OCI-LY1 (cell line): ENCODE measurements around the gene TM4SF18.

ENCODE experiments used
- H2AFZ ChIP-seq: fragments of 200-600 bp; sonication (generic), shearing (Covaris generic); 2 replicates; pipeline ENCODE4 v1.6.0; 2014; ENCODE audit warnings: antibody characterized with exemption, mild to moderate bottlenecking, low read length
- H3F3A ChIP-seq: fragments of 200-600 bp; sonication (generic), shearing (Covaris generic); 2 replicates; pipeline ENCODE4 v1.6.0; 2014; ENCODE audit warnings: mild to moderate bottlenecking, antibody characterized with exemption, low read length, moderate library complexity; ENCODE audit not compliant: insufficient read depth
- H3K27ac ChIP-seq: fragments of 200-600 bp; sonication (generic); 2 replicates; pipeline ENCODE4 v1.5.1; 2014; ENCODE audit warnings: low read length, mixed run types, mild to moderate bottlenecking, low read depth; ENCODE audit not compliant: poor library complexity, severe bottlenecking
- H3K27me3 ChIP-seq: fragments of 200-600 bp; sonication (generic); 2 replicates; pipeline ENCODE4 v1.6.0; 2014; ENCODE audit warnings: antibody characterized with exemption, mild to moderate bottlenecking, low read length, moderate library complexity; ENCODE audit not compliant: insufficient read depth
- H3K36me3 ChIP-seq: fragments of 200-600 bp; sonication (generic); 2 replicates; pipeline ENCODE4 v1.6.1; 2014; ENCODE audit warnings: mild to moderate bottlenecking, antibody characterized with exemption, low read length, moderate library complexity, mixed read lengths; ENCODE audit not compliant: insufficient read depth
- H3K4me1 ChIP-seq: fragments of 200-600 bp; sonication (generic); 2 replicates; pipeline ENCODE4 v1.5.1; 2014; ENCODE audit warnings: mild to moderate bottlenecking, low read length, moderate library complexity; ENCODE audit not compliant: insufficient read depth, severe bottlenecking
- H3K4me2 ChIP-seq: fragments of 200-600 bp; sonication (generic), shearing (Covaris generic); 2 replicates; pipeline ENCODE4 v1.6.1; 2014; ENCODE audit warnings: low read length
- H3K4me3 ChIP-seq: fragments of 200-600 bp; sonication (generic); 2 replicates; pipeline ENCODE4 v1.5.1; 2014; ENCODE audit warnings: low read length, low read depth, mild to moderate bottlenecking, mixed read lengths; ENCODE audit not compliant: poor library complexity, severe bottlenecking
- H3K79me2 ChIP-seq: fragments of 200-600 bp; shearing (Covaris generic); 2 replicates; pipeline ENCODE4 v1.6.1; 2016; ENCODE audit warnings: mixed run types, low read length, mixed read lengths; ENCODE audit not compliant: insufficient read depth
- H3K9ac ChIP-seq: fragments of 200-600 bp; sonication (generic), shearing (Covaris generic); 2 replicates; pipeline ENCODE4 v1.6.1; 2014; ENCODE audit warnings: mild to moderate bottlenecking, low read length, mixed read lengths
- H3K9me2 ChIP-seq: fragments of 200-600 bp; sonication (generic), shearing (Covaris generic); 2 replicates; pipeline ENCODE4 v1.6.1; 2014; ENCODE audit warnings: low read depth, mild to moderate bottlenecking, low read length, mixed read lengths
- H3K9me3 ChIP-seq: fragments of 200-600 bp; shearing (Covaris generic); 2 replicates; pipeline ENCODE4 v1.6.1; 2014; ENCODE audit warnings: low read length, mixed read lengths
- H4K20me1 ChIP-seq: fragments of 200-600 bp; sonication (generic), shearing (Covaris generic); 2 replicates; pipeline ENCODE4 v1.6.0; 2016; ENCODE audit warnings: mild to moderate bottlenecking, low read length; ENCODE audit not compliant: insufficient read depth
- EZH2 ChIP-seq: fragments of 200-600 bp; sonication (generic), shearing (Covaris generic); IDR thresholded peaks from 2 replicates; pipeline ENCODE4 v1.8.0; 2017; ENCODE audit warnings: borderline replicate concordance, mixed run types, mild to moderate bottlenecking, antibody characterized with exemption, low read length, moderate library complexity, mixed read lengths
- TF ChIP-seq, protein P1 (sequence below): fragments of 200-600 bp; sonication (generic), shearing (Covaris generic); IDR thresholded peaks from 2 replicates; pipeline ENCODE4 v1.5.1; 2017; ENCODE audit warnings: mild to moderate bottlenecking, antibody characterized with exemption, low read length, moderate library complexity, mixed read lengths

Gene TM4SF18

GRCh38 chr3:149269687-149270086, 63.7 kb downstream of the TM4SF18 start:
- Histone ChIP-seq H3K79me2 (no peaks in the 10 kb centered on the region), H3F3A (no peaks in the 10 kb centered on the region), H3K9me2 (no peaks in the 10 kb centered on the region), H3K27ac (no peak overlapping the region), H3K4me1 (peaks cover 8% of the 10 kb centered on the region), H3K9me3 (no peaks in the 10 kb centered on the region), H3K27me3 (no peaks in the 10 kb centered on the region), H3K9ac (no peak overlapping the region), H3K4me2 (no peak overlapping the region), H4K20me1 (no peaks in the 10 kb centered on the region), H3K36me3 (no peaks in the 10 kb centered on the region), H2AFZ (no peak overlapping the region), H3K4me3 (no peak overlapping the region)
- TF ChIP-seq, protein P1, sequence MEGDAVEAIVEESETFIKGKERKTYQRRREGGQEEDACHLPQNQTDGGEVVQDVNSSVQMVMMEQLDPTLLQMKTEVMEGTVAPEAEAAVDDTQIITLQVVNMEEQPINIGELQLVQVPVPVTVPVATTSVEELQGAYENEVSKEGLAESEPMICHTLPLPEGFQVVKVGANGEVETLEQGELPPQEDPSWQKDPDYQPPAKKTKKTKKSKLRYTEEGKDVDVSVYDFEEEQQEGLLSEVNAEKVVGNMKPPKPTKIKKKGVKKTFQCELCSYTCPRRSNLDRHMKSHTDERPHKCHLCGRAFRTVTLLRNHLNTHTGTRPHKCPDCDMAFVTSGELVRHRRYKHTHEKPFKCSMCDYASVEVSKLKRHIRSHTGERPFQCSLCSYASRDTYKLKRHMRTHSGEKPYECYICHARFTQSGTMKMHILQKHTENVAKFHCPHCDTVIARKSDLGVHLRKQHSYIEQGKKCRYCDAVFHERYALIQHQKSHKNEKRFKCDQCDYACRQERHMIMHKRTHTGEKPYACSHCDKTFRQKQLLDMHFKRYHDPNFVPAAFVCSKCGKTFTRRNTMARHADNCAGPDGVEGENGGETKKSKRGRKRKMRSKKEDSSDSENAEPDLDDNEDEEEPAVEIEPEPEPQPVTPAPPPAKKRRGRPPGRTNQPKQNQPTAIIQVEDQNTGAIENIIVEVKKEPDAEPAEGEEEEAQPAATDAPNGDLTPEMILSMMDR: no peak
- no peak for TF ChIP-seq EZH2
